K562 (cell line): ENCODE data around the gene MYOZ2. TPM values are rescaled to one million over a fixed set of nuclear protein-coding genes. Genes with fewer than 3 reads are reported as not detected.

ENCODE experiments used
- ATAC-seq: fragments of 200-7000 bp; cut with Tn5 transposase; 3 replicates; pipeline ENCODE4 v1.9.1; 2020; ENCODE audit warnings: moderate library complexity
- BruUV-seq: library from RNA; stranded (reverse); fragments of 400-500 nt; replicated peaks from 2 replicates; lab custom pipeline; 2021; lab: Mats Ljungman, UMichigan
- CTCF ChIA-PET: fragments of 300-600 bp; formaldehyde crosslinking; extraction: SDS; loops from one replicate; lab custom pipeline; 2021; ENCODE audit warnings: low intra/inter-chr PET ratio; lab: Yijun Ruan, JAX
- POLR2A ChIA-PET: fragments of 300-600, 350-650 bp; sonication (Branson Sonifier 250); formaldehyde crosslinking; extraction: SDS; loops from one replicate; lab custom pipeline; 2021; ENCODE audit warnings: antibody characterized with exemption, inconsistent platforms; lab: Yijun Ruan, JAX
- DNase-seq, 4 experiments: peaks; one replicate each; pipeline versions ENCODE4 v3.0.0 to v3.0.0-alpha.2; 2011 to 2018; ENCODE audit warnings: low spot score in 3 of 4, mixed read lengths in 3 of 4; ENCODE audit errors: extremely low read depth in 1 of 4
- FAIRE-seq: peaks from 2 replicates; lab custom pipeline; 2011; peaks lifted over from hg19 to GRCh38; lab: Jason Lieb, UNC
- H2AFZ ChIP-seq: 2 replicates; pipeline ENCODE4 v1.6.0; 2011; ENCODE audit warnings: low read depth, low read length, control low read depth, inconsistent platforms
- H3K27ac ChIP-seq: fragments of 200-600 bp; 3 replicates; pipeline ENCODE4 v1.8.0; 2011; ENCODE audit warnings: low read depth, mild to moderate bottlenecking, control low read depth, inconsistent platforms, low read length, moderate library complexity, mixed read lengths; ENCODE audit errors: extremely low read depth
- H3K27me3 ChIP-seq, 2 experiments: fragments of 300-600 bp in 1 of 2; 2 replicates in 1 of 2; 3 replicates in 1 of 2; pipeline versions ENCODE4 v1.6.0 to v1.8.0; 2011; ENCODE audit warnings: inconsistent platforms in 2 of 2, low read length in 2 of 2, mild to moderate bottlenecking in 1 of 2, mixed read lengths in 1 of 2, moderate library complexity in 1 of 2; ENCODE audit not compliant: control insufficient read depth in 2 of 2, insufficient read depth in 2 of 2
- H3K36me3 ChIP-seq: fragments of 300-600 bp; 3 replicates; pipeline ENCODE4 v1.8.0; 2011; ENCODE audit warnings: mild to moderate bottlenecking, low read length, inconsistent platforms; ENCODE audit not compliant: control insufficient read depth, insufficient read depth
- H3K4me1 ChIP-seq, 2 experiments: fragments of 200-600 bp in 1 of 2; replicated peaks in 1 of 2; 2 replicates in 1 of 2; 3 replicates in 1 of 2; pipeline versions ENCODE4 v1.5.1 to v1.8.0; 2011; ENCODE audit warnings: inconsistent platforms in 2 of 2, low read length in 2 of 2, mild to moderate bottlenecking in 1 of 2, mixed read lengths in 1 of 2, moderate library complexity in 1 of 2; ENCODE audit not compliant: control insufficient read depth in 2 of 2, insufficient read depth in 2 of 2
- H3K4me2 ChIP-seq: 2 replicates; pipeline ENCODE4 v1.6.1; 2011; ENCODE audit warnings: low read length, control low read depth, inconsistent platforms, mixed read lengths; ENCODE audit not compliant: insufficient read depth
- H3K4me3 ChIP-seq: fragments of 200-600 bp; sonication (generic), shearing (Covaris generic); 2 replicates; pipeline ENCODE4 v1.5.1; 2016; ENCODE audit warnings: control low read depth, inconsistent platforms
- H3K79me2 ChIP-seq: fragments of 200-600 bp; 3 replicates; pipeline ENCODE4 v1.8.0; 2011; ENCODE audit warnings: low read length, inconsistent platforms; ENCODE audit not compliant: control insufficient read depth, insufficient read depth
- H3K9ac ChIP-seq, 2 experiments: 2 replicates each; pipeline versions ENCODE4 v1.6.0 to v1.6.1; 2011; ENCODE audit warnings: low read depth in 2 of 2, low read length in 2 of 2, control low read depth in 1 of 2, inconsistent platforms in 1 of 2, mild to moderate bottlenecking in 1 of 2, mixed read lengths in 1 of 2; ENCODE audit not compliant: insufficient read depth in 1 of 2
- H3K9me1 ChIP-seq: one replicate; pipeline ENCODE4 v1.6.0; 2011; ENCODE audit warnings: inconsistent platforms, mild to moderate bottlenecking, low read length, moderate library complexity; ENCODE audit not compliant: control insufficient read depth, insufficient read depth
- H3K9me3 ChIP-seq: replicated peaks from 2 replicates; pipeline ENCODE4 v1.5.1; 2011; ENCODE audit warnings: low read depth, low read length, inconsistent platforms; ENCODE audit not compliant: control insufficient read depth, insufficient read depth
- H4K20me1 ChIP-seq: replicated peaks from 2 replicates; pipeline ENCODE4 v1.6.1; 2011; ENCODE audit warnings: low read length, inconsistent platforms, mixed read lengths; ENCODE audit not compliant: control insufficient read depth, insufficient read depth
- CEBPB ChIP-seq: fragments of 450-650 bp; IDR thresholded peaks from 2 replicates; pipeline ENCODE4 v1.6.1; 2016; ENCODE audit warnings: missing genetic modification characterization, missing compliant biosample characterization
- CEBPG ChIP-seq, 3 experiments: fragments of 200-800 bp in 1 of 3; sonication (Bioruptor generic) in 1 of 3; sonication (generic) in 1 of 3; formaldehyde crosslinking in 1 of 3; IDR thresholded peaks in 2 of 3; conservative IDR thresholded peaks in 1 of 3; 2 replicates each; pipeline versions ENCODE4 v1.6.1 to v1.8.0; 2016 to 2022; ENCODE audit warnings: missing compliant biosample characterization in 2 of 3, missing genetic modification characterization in 2 of 3, mild to moderate bottlenecking in 1 of 3, missing genetic modification reagents in 1 of 3
- CREM ChIP-seq: IDR thresholded peaks from 2 replicates; pipeline ENCODE4 v1.6.1; 2014; ENCODE audit warnings: antibody characterized with exemption, low read depth
- FOXP1 ChIP-seq: sonication (generic); formaldehyde crosslinking; IDR thresholded peaks from 2 replicates; pipeline ENCODE4 v1.8.0; 2022; ENCODE audit warnings: mild to moderate bottlenecking, missing genetic modification reagents
- IFI16 ChIP-seq: fragments of 250-450 bp; sonication (Bioruptor Pico); IDR thresholded peaks from 2 replicates; pipeline ENCODE4 v2.1.2; 2022; ENCODE audit warnings: mild to moderate bottlenecking, inconsistent platforms
- SREBF2 ChIP-seq: sonication (generic); formaldehyde crosslinking; IDR thresholded peaks from 2 replicates; pipeline ENCODE4 v1.4.0; 2020; ENCODE audit warnings: mild to moderate bottlenecking, missing genetic modification reagents
- ZNF311 ChIP-seq: fragments of 250-450 bp; sonication (Bioruptor Pico); IDR thresholded peaks from 2 replicates; pipeline ENCODE4 v1.4.0; 2020; ENCODE audit warnings: mild to moderate bottlenecking, moderate library complexity
- ZNF583 ChIP-seq: fragments of 250-450 bp; sonication (Bioruptor Pico); IDR thresholded peaks from 2 replicates; pipeline ENCODE4 v1.4.0; 2020
- WGBS: fragments of 100-300 bp; shearing (Covaris generic); methylation state at CpG from one replicate; pipeline ENCODE4 v1.1.6; 2016; ENCODE audit warnings: low coverage, mixed read lengths; ENCODE audit not compliant: insufficient coverage; ENCODE audit errors: missing lambda C conversion rate; 5-methylcytosine and 5-hydroxymethylcytosine counted together
- in situ Hi-C: fragments of 300-500 bp; cut with MboI; formaldehyde crosslinking; loops from 4 replicates; pipeline ENCODE4 v1.15.0; 2018; ENCODE audit warnings: inconsistent platforms, mixed read lengths
- intact Hi-C: fragments of 100-400 bp; cut with micrococcal nuclease; formaldehyde crosslinking; loops from 2 replicates; pipeline ENCODE4 v1.14.2; 2022
- polyA plus RNA-seq, 8 experiments: library from polyadenylated mRNA; depleted of rRNA in 4 of 8; stranded (reverse) in 5 of 8; unstranded in 3 of 8; fragments of >200 nt; fragmentation: Nextera tagmentation in 2 of 8; fragmentation: Illumina TruSeq in 1 of 8; extraction: Ambion mirVana in 2 of 8; extraction: Trizol in 1 of 8; gene quantifications; 2 replicates each; pipeline versions ENCODE4 v1.2.1 to v1.2.3, GENCODE V29; 2011 to 2014; ENCODE audit warnings: inconsistent platforms in 1 of 8, missing spikeins in 1 of 8
- total RNA-seq, 7 experiments: library from RNA; depleted of rRNA in 6 of 7; stranded (reverse); fragments of >200 nt in 6 of 7; fragmentation: Illumina TruSeq in 2 of 7; extraction: Trizol in 2 of 7; gene quantifications; 2 replicates each; pipeline versions ENCODE4 v1.2.1 to v1.2.3, GENCODE V29; 2011 to 2021; ENCODE audit warnings: low replicate concordance in 1 of 7
- TF ChIP-seq, protein P1 (sequence below), 2 experiments: fragments of 450-650 bp; formaldehyde crosslinking in 1 of 2; IDR thresholded peaks; 2 replicates each; pipeline versions ENCODE4 v1.4.0 to v1.6.1; 2014 to 2020; ENCODE audit warnings: mild to moderate bottlenecking in 2 of 2, borderline replicate concordance in 1 of 2, low read depth in 1 of 2
- TF ChIP-seq, protein P2 (sequence below): fragments of 200-800 bp; sonication (Bioruptor generic); IDR thresholded peaks from 2 replicates; pipeline ENCODE4 v1.6.1; 2016; ENCODE audit warnings: missing genetic modification characterization, missing compliant biosample characterization

The MYOZ2 gene
- total and polyA plus RNA-seq, 9 of the 15 experiments (the other 6 are each of a cell fraction or from before 2014, with no cell fraction given), result not detected

DNA sequence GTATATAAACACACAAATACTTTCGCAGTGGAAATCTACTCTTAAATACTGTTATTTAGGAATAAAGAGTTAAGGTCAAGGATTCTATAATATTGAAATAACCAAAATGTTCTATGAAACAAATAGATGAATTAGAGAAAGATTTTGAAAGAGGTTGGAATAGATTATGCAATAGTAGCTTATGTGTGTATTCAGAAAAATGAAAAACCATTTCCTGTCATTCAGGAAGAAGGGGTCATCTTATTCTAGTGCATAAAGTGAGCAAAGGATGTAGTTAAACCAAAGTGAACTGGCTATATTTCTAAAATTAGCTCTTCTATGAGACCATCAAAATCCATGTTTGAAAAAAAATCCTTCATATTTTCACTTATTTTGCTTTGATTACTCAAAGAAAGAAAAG lies 30.0 kb upstream of the MYOZ2 start:
- H3K9ac ChIP-seq, result no peak overlapping the region
- H2AFZ ChIP-seq, result no peak overlapping the region
- DNase-seq (no peak), FAIRE-seq (no peak), ATAC-seq (no peak)
- H3K4me2 ChIP-seq, result no peak overlapping the region
- H3K27ac ChIP-seq, result no peak overlapping the region
- no peaks in the 10 kb centered on the region for H3K9me1 ChIP-seq
- no peak overlapping the region for H3K4me3 ChIP-seq
- H3K79me2 ChIP-seq, result no peaks in the 10 kb centered on the region
- H3K4me1 ChIP-seq, result no peaks in the 10 kb centered on the region
- POLR2A ChIA-PET, result no interaction called here
- H3K27me3 ChIP-seq, result no peaks in the 10 kb centered on the region
- in situ Hi-C loops, result no loop called here
- H4K20me1 ChIP-seq, result no peaks in the 10 kb centered on the region
- intact Hi-C loops, result no loop called here
- no peaks in the 10 kb centered on the region for H3K36me3 ChIP-seq
- BruUV-seq, result no TSS peak
- no peaks in the 10 kb centered on the region for H3K9me3 ChIP-seq
- 0% methylated on average over 1 of the region's 1 CpG for WGBS
- CTCF ChIA-PET, result no interaction called here
- TF ChIP-seq SREBF2 (CRISPR knock-in tag) (no peak), CREM (no peak), IFI16 (CRISPR knock-in tag) (no peak), ZNF583 (no peak), FOXP1 (CRISPR knock-in tag) (no peak), ZNF311 (no peak), CEBPG (CRISPR knock-in tag; IDR thresholded peaks at IDR 0.05) (no peak), CEBPG (tag; conservative IDR thresholded peaks at IDR 0.05 in 1 of 2, IDR thresholded peaks at IDR 0.05 in 1 of 2) (peak; percentile 72 to 80), CEBPB (tag) (peak; percentile 36)
- TF ChIP-seq, protein P1, sequence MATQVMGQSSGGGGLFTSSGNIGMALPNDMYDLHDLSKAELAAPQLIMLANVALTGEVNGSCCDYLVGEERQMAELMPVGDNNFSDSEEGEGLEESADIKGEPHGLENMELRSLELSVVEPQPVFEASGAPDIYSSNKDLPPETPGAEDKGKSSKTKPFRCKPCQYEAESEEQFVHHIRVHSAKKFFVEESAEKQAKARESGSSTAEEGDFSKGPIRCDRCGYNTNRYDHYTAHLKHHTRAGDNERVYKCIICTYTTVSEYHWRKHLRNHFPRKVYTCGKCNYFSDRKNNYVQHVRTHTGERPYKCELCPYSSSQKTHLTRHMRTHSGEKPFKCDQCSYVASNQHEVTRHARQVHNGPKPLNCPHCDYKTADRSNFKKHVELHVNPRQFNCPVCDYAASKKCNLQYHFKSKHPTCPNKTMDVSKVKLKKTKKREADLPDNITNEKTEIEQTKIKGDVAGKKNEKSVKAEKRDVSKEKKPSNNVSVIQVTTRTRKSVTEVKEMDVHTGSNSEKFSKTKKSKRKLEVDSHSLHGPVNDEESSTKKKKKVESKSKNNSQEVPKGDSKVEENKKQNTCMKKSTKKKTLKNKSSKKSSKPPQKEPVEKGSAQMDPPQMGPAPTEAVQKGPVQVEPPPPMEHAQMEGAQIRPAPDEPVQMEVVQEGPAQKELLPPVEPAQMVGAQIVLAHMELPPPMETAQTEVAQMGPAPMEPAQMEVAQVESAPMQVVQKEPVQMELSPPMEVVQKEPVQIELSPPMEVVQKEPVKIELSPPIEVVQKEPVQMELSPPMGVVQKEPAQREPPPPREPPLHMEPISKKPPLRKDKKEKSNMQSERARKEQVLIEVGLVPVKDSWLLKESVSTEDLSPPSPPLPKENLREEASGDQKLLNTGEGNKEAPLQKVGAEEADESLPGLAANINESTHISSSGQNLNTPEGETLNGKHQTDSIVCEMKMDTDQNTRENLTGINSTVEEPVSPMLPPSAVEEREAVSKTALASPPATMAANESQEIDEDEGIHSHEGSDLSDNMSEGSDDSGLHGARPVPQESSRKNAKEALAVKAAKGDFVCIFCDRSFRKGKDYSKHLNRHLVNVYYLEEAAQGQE (IDR thresholded peaks at IDR 0.05; ENCODE audit: borderline replicate concordance), result no peak
- TF ChIP-seq, protein P1 (CRISPR knock-in tag; IDR thresholded peaks at IDR 0.05; ENCODE audit: low read depth), result no peak
- TF ChIP-seq, protein P2, sequence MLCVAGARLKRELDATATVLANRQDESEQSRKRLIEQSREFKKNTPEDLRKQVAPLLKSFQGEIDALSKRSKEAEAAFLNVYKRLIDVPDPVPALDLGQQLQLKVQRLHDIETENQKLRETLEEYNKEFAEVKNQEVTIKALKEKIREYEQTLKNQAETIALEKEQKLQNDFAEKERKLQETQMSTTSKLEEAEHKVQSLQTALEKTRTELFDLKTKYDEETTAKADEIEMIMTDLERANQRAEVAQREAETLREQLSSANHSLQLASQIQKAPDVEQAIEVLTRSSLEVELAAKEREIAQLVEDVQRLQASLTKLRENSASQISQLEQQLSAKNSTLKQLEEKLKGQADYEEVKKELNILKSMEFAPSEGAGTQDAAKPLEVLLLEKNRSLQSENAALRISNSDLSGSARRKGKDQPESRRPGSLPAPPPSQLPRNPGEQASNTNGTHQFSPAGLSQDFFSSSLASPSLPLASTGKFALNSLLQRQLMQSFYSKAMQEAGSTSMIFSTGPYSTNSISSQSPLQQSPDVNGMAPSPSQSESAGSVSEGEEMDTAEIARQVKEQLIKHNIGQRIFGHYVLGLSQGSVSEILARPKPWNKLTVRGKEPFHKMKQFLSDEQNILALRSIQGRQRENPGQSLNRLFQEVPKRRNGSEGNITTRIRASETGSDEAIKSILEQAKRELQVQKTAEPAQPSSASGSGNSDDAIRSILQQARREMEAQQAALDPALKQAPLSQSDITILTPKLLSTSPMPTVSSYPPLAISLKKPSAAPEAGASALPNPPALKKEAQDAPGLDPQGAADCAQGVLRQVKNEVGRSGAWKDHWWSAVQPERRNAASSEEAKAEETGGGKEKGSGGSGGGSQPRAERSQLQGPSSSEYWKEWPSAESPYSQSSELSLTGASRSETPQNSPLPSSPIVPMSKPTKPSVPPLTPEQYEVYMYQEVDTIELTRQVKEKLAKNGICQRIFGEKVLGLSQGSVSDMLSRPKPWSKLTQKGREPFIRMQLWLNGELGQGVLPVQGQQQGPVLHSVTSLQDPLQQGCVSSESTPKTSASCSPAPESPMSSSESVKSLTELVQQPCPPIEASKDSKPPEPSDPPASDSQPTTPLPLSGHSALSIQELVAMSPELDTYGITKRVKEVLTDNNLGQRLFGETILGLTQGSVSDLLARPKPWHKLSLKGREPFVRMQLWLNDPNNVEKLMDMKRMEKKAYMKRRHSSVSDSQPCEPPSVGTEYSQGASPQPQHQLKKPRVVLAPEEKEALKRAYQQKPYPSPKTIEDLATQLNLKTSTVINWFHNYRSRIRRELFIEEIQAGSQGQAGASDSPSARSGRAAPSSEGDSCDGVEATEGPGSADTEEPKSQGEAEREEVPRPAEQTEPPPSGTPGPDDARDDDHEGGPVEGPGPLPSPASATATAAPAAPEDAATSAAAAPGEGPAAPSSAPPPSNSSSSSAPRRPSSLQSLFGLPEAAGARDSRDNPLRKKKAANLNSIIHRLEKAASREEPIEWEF (CRISPR knock-in tag), result no peak
